ENCODE data around the gene SSTR5. TPM values are rescaled to one million over a fixed set of nuclear protein-coding genes. Genes with fewer than 3 reads are reported as not detected.

Gene SSTR5
- total and polyA plus RNA-seq, 5 experiments from 2014 or later, result not detected

DNA sequence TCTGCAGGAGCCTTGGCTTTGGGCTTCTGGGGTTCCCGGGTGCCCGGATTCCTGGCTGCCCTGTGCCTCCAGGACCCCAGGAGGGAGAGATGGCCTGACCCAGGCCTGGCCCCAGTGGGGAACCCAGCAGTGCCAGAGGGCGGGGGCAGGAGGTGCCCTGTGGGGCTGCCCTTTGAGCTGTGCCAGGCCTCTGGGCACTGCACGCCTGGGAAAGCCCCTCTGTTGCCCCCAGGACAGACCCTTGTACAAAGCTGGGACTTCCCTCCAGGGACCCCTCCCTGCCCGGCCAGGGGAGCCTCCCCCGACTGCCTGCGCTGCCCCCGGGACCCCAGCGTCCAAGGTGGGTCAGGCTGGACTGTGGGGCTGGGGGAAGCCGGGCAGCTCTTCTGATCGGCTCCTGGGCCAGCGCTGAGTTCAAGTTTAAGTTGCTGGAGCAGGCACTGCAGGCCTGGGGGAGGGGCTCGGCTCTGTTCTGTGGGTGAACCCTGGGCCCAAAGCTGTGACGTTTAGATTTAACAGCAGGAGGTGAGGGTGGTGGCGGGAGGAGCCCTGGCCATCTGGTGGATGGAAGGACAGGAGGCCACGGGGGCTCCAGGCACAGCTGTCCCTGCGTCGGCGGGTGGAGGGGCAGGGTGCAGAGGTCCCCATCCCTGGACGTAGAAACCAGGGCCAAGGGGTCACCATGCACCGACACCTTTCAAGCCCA is 51.1 kb downstream of the SSTR5 start:
- Mint-ChIP-seq H3K4me1 (peaks cover 0 to 2% (median 0%) of the 10 kb centered on the region in 4 donors), H3K27me3 (no peaks in the 10 kb centered on the region), H3K9me3 (no peaks in the 10 kb centered on the region), H3K36me3 (no peaks in the 10 kb centered on the region), H3K27ac (no peak overlapping the region), H3K4me3 (no peak overlapping the region)
- no peak for DNase-seq
- no peak for ATAC-seq
- POLR2A ChIA-PET, result no interaction called here

DNA sequence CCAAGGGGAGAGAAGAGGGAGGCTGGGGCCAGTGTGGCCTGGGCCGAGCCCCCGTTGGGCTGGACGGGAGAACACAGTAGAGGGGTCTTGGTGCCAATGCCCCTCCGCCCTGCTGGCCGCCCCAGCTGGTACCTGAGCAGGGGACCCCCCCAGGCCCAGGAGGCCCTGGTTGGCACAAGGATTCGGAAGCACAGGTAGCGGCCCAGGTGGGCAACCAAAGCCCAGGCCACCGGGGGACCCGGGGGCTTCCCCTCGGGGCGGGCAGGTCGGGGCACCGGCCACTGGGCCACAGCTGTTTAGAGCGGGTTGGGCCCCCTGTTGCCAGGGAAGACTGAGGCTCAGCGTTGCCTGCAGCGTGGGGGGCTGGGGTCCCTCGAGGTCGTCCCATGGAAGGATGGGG is 51.7 kb downstream of the SSTR5 start:
- H3K9me3 Mint-ChIP-seq, result no peaks in the 10 kb centered on the region
- H3K4me3 Mint-ChIP-seq, result no peak overlapping the region
- H3K4me1 Mint-ChIP-seq, result peaks cover 0 to 2% (median 0%) of the 10 kb centered on the region in 4 donors
- POLR2A ChIA-PET, result interaction anchor here (0.6 kb wide), 1 partner anchor 13 kb away, joined by 4 read pairs; no protein-coding TSS in a partner anchor
- DNase-seq (no peak), ATAC-seq (no peak)
- H3K27me3 Mint-ChIP-seq, result no peaks in the 10 kb centered on the region
- H3K36me3 Mint-ChIP-seq, result no peaks in the 10 kb centered on the region
- H3K27ac Mint-ChIP-seq, result no peak overlapping the region

DNA sequence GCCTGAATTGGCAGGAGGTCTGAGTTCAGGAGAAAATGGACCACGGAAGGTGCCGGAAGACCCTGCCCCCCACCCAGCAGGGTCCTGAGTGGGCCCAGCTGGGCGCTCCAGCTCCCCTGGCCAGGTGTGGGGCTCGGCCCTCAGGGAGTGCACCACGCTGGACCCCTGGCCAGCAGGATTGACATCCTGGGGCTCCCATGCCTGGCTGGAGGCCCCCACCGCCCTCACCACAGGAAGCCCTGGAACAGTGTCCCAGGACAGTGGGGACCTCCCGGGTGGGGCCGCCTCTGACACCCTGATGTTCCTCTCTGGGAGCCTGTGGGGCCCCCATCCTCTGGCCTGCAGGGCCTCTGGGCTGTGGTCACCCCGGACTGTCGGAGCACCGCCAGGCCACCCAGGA is 52.2 kb downstream of the SSTR5 start:
- no peaks in the 10 kb centered on the region for H3K9me3 Mint-ChIP-seq
- no peak overlapping the region for H3K4me3 Mint-ChIP-seq
- no peaks in the 10 kb centered on the region for H3K27me3 Mint-ChIP-seq
- DNase-seq (no peak), ATAC-seq (no peak)
- no peaks in the 10 kb centered on the region for H3K36me3 Mint-ChIP-seq
- H3K4me1 Mint-ChIP-seq, result peaks cover 0 to 2% (median 0%) of the 10 kb centered on the region in 4 donors
- H3K27ac Mint-ChIP-seq, result no peak overlapping the region
- POLR2A ChIA-PET, result interaction anchor here (0.6 kb wide), 1 partner anchor 13 kb away, joined by 4 read pairs; no protein-coding TSS in a partner anchor

GRCh38 chr16:1125471-1125870 is 52.9 kb downstream of the SSTR5 start:
- peaks cover 0 to 2% (median 0%) of the 10 kb centered on the region in 4 donors for H3K4me1 Mint-ChIP-seq
- DNase-seq, result peak in 5 of 10 donors; percentile 6 to 44 (median 25)
- H3K27me3 Mint-ChIP-seq, result no peaks in the 10 kb centered on the region
- ATAC-seq, result peak; percentile 59 to 81
- POLR2A ChIA-PET, result no interaction called here
- no peak overlapping the region for H3K27ac Mint-ChIP-seq
- no peaks in the 10 kb centered on the region for H3K36me3 Mint-ChIP-seq
- no peaks in the 10 kb centered on the region for H3K9me3 Mint-ChIP-seq
- no peak overlapping the region for H3K4me3 Mint-ChIP-seq

DNA sequence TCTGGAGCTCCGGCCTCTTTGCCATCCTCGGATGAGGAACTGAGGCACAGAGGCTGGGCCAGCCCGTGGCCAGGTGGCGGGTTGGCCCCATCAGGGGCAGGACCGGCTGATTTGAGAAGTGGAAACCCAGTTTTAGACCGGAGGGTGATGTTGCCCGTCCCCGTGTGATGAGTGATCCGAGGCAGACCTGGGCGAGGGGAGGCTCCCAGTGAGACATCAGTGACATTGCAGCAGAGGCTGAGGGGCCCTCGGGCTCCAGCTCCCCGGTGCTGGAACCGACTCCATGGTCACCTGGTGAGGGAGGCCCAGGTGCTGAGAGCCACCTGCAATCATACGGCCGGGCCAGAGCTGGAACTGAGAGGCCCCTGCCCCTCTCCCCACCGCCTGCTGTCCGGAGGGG is 53.5 kb downstream of the SSTR5 start:
- POLR2A ChIA-PET, result no interaction called here
- Mint-ChIP-seq H3K9me3 (no peaks in the 10 kb centered on the region), H3K27ac (peak overlapping the region in 1 of 10 donors; percentile 50), H3K36me3 (no peaks in the 10 kb centered on the region), H3K4me3 (no peak overlapping the region), H3K4me1 (peaks cover 0 to 2% (median 0%) of the 10 kb centered on the region in 4 donors), H3K27me3 (no peaks in the 10 kb centered on the region)
- ATAC-seq (no peak), DNase-seq (no peak)

GRCh38 chr16:1126586-1126985 is 54.0 kb downstream of the SSTR5 start:
- H3K9me3 Mint-ChIP-seq, result no peaks in the 10 kb centered on the region
- H3K4me3 Mint-ChIP-seq, result no peak overlapping the region
- no peak overlapping the region for H3K27ac Mint-ChIP-seq
- no peak for ATAC-seq
- peaks cover 0 to 2% (median 0%) of the 10 kb centered on the region in 4 donors for H3K4me1 Mint-ChIP-seq
- no peak for DNase-seq
- no peaks in the 10 kb centered on the region for H3K27me3 Mint-ChIP-seq
- H3K36me3 Mint-ChIP-seq, result no peaks in the 10 kb centered on the region
- POLR2A ChIA-PET, result no interaction called here

DNA sequence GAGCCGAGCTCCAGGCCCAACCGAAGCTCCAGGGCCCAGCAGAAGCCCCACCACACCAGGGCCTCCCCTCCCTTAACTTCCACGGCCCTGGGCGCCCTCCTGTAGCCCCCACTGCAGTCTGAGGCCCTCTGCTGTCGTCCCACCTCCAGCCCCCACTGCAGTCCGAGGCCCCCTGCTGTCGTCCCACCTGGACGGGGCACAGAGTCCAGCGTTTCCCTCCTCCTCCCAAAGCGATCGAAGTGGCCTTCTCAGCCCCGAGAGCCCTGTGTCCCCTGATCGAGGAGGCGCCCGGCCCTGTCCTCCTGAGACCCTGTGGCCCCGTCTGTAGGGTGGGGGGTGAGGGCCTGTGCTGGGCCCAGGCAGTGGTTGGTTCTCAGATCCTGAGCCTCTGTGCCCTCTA is 54.6 kb downstream of the SSTR5 start:
- ATAC-seq, result no peak
- no peak for DNase-seq
- Mint-ChIP-seq H3K9me3 (no peaks in the 10 kb centered on the region), H3K27me3 (peaks cover 0 to 2% (median 0%) of the 10 kb centered on the region in 5 donors), H3K4me1 (peaks cover 0 to 2% (median 0%) of the 10 kb centered on the region in 4 donors), H3K4me3 (no peak overlapping the region), H3K27ac (no peak overlapping the region), H3K36me3 (no peaks in the 10 kb centered on the region)
- POLR2A ChIA-PET, result interaction anchor here (0.5 kb wide), 1 partner anchor 972 kb away, joined by 3 read pairs; no protein-coding TSS in a partner anchor

DNA sequence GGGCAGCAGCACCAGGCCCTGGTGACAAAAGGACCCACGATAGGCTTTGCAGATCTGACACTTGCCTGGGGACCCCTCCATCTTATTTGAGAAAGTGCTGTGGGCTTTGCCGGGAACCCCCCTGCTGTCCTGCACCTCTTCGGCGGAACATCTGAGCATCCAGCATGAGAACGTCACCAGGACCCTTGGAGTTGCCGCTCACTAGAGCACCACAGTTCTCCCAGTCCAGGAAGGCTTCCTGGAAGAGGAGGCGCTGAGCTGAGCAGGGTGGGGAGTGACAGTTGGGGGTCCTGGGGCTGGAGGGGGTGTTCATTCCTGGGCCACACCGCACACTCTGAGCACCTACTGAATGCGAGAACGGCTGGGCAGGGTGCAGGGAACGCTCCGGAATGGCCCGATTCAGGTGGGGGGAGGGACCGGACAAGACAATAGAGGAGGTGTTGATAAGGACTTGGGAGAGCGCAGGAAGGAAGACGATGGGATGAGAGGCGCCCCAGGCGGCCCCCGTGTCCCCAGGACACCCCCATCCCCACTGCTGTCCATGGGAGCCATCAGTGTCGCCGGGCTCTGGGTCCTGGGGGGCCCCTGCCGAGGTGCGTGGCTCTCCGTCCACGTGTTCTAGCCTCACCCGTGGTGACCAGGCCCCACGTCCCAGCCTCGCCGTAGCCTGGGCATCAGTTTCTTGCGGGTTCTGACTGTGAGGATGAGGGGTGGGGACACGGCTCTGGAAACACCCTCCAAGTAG is 55.6 kb downstream of the SSTR5 start:
- Mint-ChIP-seq H3K27me3 (peaks cover 0 to 2% (median 0%) of the 10 kb centered on the region in 5 donors), H3K4me3 (no peak overlapping the region), H3K27ac (no peak overlapping the region), H3K4me1 (peaks cover 0 to 2% (median 0%) of the 10 kb centered on the region in 4 donors), H3K36me3 (no peaks in the 10 kb centered on the region), H3K9me3 (no peaks in the 10 kb centered on the region)
- no peak for ATAC-seq
- POLR2A ChIA-PET, result no interaction called here
- no peak for DNase-seq

- Mint-ChIP-seq H3K9me3 (no peaks in the 10 kb centered on the region), H3K27ac (no peak overlapping the region), H3K4me1 (peaks cover 0 to 2% (median 0%) of the 10 kb centered on the region in 4 donors), H3K36me3 (no peaks in the 10 kb centered on the region), H3K27me3 (peaks cover 0 to 2% (median 0%) of the 10 kb centered on the region in 5 donors), H3K4me3 (no peak overlapping the region)
- POLR2A ChIA-PET, result no interaction called here
- DNase-seq (no peak), ATAC-seq (no peak)
Measured at GRCh38 chr16:1129106-1129960, 56.8 kb downstream of the SSTR5 start.

DNA sequence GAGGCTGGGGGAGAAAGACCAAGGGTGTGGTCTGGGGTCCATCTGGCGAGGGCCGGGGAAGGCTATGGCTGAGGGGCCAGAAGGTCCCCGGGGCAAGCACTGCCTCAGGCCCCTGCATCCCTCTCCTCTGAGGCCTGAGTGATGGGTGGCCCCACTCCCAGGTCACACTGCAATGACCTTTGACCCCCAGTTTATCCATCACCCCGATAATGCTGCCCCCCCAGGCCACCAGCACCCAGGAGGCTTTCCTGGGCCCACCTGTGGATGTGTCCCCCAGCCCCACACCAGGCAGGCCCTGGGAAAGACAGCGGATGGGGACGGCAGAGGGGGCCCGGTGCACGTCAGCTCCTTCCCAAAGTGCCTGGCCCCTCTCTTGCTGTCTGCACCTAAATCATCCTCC is 57.8 kb downstream of the SSTR5 start:
- Mint-ChIP-seq H3K4me1 (peaks cover 0 to 2% (median 0%) of the 10 kb centered on the region in 4 donors), H3K9me3 (no peaks in the 10 kb centered on the region), H3K27ac (no peak overlapping the region), H3K27me3 (peaks cover 0 to 2% (median 0%) of the 10 kb centered on the region in 5 donors), H3K36me3 (no peaks in the 10 kb centered on the region), H3K4me3 (no peak overlapping the region)
- DNase-seq (no peak), ATAC-seq (no peak)
- POLR2A ChIA-PET, result no interaction called here

Measured in naive thymus-derived CD8-positive, alpha-beta T cell (primary cell).